GM21528 (cell line): Measurements from ENCODE around the gene CYP4F3.
"Not testable (repeated sequence)": the region's sequence is repeated elsewhere in the genome, so short reads cannot be mapped to it uniquely, and the experiment has no call there.

Source experiments
- ATAC-seq: cut with Tn5 transposase; IDR thresholded peaks from one replicate; pipeline ENCODE4 v1.9.1; 2021; ENCODE audit warnings: mild to moderate bottlenecking, moderate library complexity; ENCODE audit not compliant: unreplicated experiment, low FRiP score

The CYP4F3 gene, protein sequence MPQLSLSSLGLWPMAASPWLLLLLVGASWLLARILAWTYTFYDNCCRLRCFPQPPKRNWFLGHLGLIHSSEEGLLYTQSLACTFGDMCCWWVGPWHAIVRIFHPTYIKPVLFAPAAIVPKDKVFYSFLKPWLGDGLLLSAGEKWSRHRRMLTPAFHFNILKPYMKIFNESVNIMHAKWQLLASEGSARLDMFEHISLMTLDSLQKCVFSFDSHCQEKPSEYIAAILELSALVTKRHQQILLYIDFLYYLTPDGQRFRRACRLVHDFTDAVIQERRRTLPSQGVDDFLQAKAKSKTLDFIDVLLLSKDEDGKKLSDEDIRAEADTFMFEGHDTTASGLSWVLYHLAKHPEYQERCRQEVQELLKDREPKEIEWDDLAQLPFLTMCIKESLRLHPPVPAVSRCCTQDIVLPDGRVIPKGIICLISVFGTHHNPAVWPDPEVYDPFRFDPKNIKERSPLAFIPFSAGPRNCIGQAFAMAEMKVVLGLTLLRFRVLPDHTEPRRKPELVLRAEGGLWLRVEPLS

DNA sequence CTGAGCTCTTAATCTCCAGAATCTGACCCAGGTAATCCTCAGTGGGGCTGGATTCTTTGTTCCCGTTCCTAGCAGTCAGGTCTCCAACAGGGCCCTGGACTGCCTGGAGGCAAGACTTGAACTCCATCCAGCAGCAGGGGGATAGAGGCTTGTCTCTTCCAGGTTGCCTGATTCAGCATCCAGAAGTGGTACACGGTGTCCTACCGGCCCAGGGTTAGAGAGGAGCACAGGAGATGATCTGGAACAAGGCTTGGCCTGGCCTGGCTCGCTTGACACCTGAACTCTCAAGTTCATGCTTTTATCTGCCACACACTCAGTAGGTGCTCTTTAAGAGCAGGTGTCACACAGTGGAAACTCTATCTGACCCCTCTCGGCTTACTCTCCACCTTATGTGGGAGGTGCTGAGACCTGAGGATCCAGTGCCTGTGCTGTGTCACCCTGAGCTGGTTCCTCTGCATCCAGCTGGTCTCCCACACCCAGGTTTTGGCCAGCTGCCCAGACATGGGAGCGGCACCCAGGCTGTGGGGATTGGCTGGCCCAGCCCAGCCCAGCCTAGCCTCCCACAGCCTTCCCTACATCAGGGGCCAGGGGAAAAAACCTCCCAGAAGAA is at the start of gene CYP4F3:
Gene CYP4F3, plus strand, starts transcription at position 604 of the 610 bp plus-strand sequence. CDS start 519 bp downstream, outside the sequence.
- ATAC-seq = no peak

DNA sequence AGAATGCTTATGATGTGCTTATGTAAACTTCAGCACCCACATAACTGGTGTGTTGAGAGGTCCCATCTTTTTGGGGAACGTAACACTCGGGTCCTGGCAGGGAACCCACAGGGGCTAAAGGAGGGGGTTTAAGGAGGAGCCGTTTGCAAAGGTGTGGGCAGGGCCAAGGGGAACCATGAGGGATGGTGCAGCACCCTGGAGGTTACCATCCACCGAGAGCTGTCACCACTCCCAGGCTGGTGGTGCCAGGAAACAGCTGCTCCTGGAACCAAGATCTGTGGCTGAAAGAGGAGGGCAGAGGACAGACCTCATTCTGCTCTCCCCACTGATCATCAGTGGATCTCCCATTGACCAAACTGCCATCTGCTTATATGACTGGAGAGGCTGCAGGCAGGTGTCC is 48.9 kb upstream of the CYP4F3 start:
- no peak for ATAC-seq

DNA sequence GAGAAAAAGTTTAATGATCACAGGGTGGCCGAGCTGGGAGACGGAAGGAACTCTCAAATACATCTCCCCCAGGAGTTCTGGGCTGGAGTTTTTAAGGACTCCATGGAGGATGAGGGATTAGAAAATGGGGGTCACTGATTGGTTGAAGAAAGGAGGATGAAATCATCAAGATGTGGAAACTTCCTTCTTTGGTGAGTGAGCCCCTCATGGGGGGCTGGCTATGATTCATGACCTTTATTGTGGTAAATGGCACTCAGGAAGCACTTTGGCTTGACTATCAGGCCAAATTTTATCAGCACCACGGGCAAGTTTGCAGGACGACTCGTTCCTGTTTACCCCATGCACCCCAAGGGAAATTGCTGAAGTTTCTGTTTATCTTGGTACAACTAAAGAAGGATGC is 48.2 kb upstream of the CYP4F3 start:
- ATAC-seq = not testable (repeated sequence)

DNA sequence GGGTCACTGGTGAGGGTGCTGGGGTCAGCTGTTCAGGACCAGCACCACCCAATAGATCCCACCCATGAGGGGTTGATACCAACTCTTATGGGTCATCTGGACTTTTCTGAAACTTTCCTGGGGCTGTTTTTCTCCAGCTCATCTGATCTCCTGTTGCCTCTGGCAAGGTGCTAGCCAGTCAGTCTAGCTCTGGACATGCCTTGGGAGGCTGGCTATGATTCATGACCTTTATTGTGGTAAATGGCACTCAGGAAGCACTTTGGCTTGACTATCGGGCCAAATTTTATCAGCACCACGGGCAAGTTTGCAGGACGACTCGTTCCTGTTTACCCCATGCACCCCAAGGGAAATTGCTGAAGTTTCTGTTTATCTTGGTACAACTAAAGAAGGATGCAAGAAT is 46.9 kb upstream of the CYP4F3 start:
- ATAC-seq = not testable (repeated sequence)

DNA sequence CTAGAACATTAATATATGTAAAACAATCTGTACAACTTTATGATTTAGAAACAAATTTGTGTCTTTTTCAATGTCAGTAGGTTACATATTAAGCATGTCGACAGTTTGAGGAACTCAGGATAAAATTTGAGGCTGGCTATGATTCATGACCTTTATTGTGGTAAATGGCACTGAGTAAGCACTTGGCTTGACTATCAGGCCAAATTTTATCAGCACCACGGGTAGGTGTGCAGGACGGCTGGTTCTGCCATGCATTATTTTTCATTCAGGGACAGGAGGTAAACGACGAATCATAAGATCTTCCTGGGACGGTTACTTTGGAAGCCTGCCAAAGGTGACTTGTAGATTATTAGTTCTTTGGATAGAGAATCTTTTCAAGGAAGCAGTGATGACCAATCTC is 45.6 kb upstream of the CYP4F3 start:
- no peak for ATAC-seq

DNA sequence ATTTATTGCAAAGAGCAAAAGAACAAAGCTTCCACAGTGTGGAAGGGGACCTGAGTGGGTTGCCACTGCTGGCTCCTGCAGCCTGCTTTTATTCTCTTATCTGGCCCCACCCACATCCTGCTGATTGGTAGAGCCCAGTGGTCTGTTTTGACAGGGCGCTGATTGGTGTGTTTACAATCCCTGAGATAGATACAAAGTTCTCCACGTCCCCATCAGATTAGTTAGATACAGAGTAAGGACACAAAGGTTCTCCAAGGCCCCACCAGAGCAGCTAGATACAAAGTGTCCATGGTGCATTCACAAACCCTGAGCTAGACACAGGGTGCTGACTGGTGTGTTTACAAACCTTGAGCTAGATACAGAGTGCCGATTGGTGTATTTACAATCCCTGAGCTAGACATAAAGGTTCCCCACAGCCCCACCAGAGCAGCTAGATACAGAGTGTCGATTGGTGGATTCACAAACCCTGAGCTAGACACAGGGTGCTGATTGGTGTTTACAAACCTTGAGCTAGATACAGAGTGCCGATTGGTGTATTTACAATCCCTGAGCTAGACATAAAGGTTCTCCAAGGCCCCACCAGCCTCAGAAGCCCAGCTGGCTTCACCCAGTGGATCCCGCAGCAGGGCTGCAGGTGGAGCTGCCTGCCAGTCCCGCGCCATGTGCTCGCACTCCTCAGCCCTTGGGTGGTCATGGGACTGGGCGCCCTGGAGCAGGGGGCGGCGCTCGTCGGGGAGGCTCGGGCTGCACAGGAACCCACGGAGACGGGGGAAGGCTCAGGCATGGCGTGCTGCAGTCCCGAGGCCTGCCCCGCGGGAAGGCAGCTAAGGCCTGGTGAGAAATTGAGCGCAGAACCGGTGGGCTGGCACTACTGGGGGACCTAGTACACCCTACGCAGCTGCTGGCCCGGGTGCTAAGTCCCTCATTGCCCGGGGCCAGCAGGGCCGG is 32.4 kb upstream of the CYP4F3 start:
- not testable (repeated sequence) for ATAC-seq

DNA sequence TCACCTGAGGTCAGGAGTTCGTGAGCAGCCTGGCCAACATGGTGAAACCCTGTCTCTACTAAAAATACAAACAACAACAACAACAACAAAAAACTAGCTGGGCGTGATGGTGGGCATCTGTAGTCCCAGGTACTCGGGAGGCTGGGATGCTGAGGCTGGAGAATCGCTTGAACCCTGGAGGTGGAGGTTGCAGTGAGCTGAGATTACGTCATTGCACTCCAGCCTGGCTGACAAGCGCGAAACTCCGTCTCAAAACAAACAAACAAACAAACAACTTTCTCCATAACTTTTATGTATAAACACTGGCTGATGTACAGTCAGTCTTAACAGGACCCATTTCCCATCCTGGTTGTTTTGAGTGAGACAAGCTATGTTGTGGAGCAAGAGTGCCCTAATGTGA is 31.4 kb upstream of the CYP4F3 start:
- ATAC-seq = no peak

DNA sequence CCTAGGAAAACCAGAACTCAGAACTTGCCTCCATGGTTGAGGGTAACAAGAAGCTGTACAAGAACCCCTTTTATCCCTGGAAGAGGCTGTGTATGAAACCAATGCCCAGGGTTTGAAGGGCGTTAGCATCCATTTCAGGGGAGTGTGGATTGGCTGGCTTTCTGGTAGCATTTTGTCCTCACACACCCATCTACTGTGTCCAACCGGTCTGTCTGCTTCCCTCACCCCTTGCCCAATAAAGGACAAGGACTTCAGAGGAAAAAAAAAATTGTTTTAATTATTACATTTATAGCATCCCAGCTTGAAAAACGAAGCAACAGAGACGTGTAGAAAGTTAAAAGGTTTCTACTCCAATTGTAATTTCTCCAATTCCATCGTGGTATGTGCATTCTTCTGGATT is 28.4 kb upstream of the CYP4F3 start:
- ATAC-seq = no peak

DNA sequence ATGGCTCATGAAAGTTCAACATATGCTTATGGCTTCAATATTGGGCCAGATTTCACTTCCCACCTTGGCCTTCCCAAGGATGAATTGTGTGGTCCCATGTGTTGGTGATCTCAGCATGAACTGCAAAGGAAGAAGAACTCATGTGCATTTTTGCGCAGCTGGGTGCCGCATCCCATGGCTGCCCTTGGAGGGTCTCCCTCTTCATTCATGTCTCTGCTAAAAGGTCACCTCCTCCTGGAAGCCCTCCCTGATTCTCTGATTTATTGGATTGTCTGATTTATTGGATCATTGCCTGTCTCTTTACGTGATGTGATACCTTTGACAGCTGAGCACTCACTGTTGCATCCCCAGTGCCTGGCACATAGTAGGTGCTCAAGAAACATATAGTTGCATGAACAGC is 27.4 kb upstream of the CYP4F3 start:
- no peak for ATAC-seq

DNA sequence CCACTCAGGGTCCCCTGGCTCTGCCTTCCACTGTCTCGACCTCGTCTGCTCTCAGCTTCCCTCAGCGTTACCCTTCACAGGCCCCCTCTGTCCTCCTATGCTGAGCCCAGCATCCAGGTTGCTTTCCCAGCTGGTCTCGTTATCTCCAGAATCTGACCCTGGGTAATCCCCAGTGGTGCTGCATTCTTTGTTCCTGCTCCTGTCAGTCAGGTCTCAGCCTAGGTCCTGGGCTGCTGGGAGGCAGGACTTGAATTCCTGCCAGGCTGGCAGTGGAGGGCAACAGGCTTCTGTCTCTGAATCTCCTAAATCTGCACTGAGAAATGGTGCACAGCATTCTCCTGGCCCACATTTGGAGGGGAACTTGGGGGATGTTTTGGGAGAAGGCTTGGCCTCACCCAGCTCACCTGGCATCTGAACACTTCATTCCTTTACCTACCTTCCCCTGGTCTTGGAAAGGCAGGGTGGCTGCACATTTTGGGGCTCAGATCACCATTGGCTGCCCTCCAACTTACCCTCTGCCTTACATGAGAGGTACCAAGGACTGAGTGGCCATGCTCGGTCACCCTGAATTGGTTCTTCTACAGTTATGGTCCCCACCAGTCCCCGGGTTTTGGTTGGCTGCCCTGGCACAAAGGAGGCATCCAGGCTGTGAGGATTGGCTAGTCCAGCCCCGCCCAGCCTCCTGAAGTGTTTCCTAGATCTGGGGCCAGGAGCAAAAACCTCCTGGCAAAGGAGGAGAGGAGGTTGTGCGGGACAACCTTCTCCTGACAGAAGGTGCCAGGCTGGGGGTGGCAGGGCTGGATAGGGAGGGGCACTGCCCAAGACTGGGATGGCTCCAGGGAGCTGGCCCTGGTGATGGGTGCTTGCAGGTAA is 26.0 kb upstream of the CYP4F3 start, which contains the start of gene CYP4F8:
Gene CYP4F8, plus strand, starts transcription at position 712 of the 873 bp plus-strand sequence. CDS start 399 bp downstream, outside the sequence.
- no peak for ATAC-seq

DNA sequence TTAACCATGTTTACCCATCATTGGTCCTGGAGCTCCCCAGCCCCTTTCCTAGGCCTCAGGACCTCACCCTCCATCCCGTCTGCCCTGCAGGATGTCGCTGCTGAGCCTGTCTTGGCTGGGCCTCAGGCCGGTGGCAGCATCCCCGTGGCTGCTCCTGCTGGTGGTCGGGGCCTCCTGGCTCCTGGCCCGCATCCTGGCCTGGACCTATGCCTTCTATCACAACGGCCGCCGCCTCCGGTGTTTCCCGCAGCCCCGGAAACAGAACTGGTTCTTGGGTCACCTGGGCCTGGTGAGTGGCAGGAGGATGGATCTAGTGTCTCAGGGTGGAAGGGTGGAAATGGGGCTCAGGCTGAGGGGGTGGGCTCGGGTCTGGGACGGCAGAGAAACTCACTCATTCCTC is 25.2 kb upstream of the CYP4F3 start:
- no peak for ATAC-seq

DNA sequence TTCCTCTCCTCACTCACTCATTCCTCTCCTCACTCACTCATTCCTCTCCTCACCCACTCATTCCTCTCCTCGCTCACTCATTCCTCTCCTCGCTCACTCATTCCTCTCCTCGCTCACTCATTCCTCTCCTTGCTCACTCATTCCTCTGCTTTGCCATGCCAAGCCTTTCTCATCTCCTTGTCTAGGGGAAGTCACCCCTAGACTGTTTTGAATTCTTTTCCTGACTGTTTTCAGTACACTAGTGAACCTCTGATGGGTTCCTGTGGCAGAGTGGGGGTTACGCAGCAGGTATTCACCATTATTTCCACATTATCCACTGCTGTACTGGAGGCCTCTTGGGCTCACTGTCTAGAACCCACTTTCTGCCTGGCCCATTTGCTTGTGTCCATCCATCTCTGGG is 24.5 kb upstream of the CYP4F3 start:
- ATAC-seq = no peak

DNA sequence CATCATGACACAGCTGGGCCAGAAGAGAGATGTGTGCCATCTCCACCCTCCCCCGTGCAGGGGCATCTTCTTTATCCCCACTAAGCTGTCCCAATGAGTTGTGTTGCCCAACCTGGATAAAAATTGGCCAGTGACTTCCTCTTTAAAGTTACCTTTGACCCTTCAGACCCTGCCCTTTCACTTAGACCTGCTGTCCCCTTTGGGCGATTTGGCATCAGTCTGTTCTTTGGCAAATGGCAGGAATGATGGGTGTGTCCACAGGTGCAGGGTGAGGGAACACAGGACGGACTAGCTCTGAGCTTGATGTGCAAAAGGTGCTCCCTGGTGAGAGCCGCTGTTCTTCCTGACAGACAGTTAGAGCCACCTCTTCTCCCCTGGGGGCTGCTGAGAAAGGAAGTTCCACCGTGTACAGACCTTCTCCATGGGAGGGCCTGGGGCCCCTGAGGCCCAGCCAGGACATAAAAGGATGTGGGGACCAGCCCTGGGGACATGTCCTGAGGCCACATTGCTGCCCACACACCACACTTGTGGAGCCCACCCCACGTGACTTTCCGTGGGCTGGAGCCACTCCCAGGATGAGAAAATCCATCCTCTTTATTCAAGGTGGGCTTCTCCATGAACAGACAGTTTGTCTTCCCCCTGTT is 23.9 kb upstream of the CYP4F3 start:
- ATAC-seq = no peak

DNA sequence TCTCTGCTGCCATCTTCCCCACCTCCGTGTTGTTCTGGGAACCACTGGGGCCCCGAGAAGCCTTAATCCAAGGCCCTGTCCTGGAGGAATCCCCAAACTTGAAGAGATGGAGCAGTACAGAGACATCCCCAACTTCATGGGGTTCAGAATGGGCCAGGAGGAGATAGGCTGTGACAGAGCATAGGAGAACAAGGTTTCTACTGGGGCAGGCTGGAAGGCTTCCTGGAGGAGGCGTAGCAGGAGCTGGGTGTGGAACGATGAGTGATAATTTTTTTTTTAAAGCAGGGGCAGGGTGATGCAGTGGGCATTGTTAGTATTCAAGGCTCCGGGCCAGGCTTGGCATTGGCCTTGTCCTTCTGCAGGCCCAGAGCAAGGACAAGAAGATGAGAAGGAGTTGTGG is 22.4 kb upstream of the CYP4F3 start:
- no peak for ATAC-seq

DNA sequence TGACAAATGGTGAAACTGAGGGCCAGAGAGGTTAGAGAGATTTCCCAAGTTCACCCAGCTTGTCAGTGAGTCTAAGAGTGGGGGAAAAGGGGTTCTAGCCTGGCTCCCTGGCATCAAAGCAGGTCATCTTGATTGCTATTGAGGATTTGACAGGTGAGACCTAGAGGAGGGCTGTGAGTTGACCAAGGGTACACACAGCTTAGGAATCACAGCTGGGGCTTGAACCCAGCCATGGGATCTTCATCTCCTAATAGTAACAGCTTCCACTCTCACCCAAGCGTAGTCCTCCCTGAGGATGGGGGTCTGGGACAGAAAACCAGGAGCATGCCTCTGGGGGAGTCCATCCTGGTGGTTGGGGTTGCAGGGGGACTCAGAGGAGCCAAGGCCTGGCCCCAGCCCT is 18.9 kb upstream of the CYP4F3 start:
- no peak for ATAC-seq

DNA sequence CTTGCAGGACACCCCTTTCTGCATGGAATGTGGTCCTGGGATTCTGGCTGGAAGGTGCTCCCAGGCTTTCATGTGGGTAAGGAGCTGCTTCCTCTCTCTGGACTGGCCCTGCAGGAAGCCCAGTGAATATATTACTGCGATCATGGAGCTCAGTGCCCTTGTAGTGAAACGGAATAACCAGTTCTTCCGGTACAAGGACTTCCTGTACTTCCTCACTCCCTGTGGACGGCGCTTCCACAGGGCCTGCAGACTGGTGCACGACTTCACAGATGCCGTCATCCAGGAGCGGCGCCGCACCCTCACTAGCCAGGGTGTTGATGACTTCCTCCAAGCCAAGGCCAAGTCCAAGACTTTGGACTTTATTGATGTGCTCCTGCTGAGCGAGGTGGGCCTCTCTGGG is 17.7 kb upstream of the CYP4F3 start:
- ATAC-seq = no peak

DNA sequence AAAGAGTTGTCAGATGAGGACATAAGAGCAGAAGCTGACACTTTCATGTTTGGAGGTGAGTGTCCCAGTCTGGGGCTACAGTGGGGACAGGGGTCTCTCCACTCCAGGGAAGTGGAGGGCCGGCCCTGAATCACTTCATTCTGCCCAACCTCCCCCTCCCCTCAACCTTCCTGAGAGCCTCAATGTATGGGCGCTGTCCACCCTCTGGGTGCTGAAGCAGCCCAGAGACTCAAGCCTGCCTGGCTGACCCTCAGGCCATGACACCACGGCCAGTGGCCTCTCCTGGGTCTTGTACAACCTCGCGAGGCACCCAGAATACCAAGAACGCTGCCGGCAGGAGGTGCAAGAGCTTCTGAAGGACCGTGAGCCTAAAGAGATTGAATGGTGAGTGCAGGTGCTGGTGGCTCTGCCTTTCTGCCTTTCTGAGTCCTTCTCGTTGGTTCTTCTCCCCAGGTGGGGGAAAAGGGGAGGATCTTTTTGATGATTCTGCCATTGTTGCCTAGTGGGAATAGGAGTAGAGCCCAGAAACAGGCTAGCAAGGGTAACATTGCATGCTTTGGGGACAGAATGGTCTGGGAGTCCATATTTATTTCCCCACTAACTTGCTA is 16.9 kb upstream of the CYP4F3 start:
- no peak for ATAC-seq

DNA sequence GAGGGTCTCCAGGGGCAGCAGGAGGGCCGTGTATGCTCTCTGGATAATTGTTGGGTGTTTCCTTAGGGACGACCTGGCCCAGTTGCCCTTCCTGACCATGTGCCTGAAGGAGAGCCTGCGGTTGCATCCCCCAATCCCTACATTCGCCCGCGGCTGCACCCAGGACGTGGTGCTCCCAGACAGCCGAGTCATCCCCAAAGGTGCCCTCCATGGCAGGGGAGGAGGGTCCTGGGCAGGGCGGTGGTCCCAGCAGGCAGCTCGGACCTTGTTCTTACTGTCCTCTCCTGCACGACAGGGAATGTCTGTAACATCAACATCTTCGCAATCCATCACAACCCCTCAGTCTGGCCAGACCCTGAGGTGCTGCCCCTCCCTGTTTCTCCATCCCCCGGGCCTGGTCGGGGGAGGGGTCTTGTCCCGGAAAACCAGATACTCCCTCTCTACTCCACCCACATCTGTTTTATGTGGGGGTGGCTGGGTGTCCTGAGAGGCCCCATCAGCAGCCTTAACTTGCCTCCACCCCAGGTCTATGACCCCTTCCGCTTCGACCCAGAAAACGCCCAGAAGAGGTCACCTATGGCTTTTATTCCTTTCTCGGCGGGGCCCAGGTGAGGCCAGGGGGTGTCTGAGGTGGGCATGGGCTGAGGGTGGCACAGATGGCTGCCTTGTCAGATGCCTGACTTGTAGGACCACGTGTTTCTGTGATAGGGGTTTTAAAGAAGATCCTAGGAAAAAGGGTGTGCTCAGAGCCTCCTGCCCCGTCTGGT is 12.3 kb upstream of the CYP4F3 start:
- ATAC-seq = no peak
